Cardiac muscle cell (in vitro differentiated cells and primary cell): Measurements from ENCODE around the gene COL27A1. TPM values are rescaled to one million over a fixed set of nuclear protein-coding genes. Genes with fewer than 3 reads are reported as not detected.
A peak's percentile ranks its signal among the peaks of the same experiment; 100 is the strongest.

Experiments used
- DNase-seq, 2 donors: peaks; one replicate each; pipeline versions ENCODE4 v3.0.0 to v3.0.0-alpha.2; 2010 to 2017; ENCODE audit warnings: low read depth in 1 of 2, low spot score in 1 of 2
- H3K27ac ChIP-seq: fragments of 200-600 bp; sonication (generic); 2 replicates; pipeline ENCODE4 v1.5.1; 2016
- H3K27me3 ChIP-seq: fragments of 200-600 bp; sonication (generic); 2 replicates; pipeline ENCODE4 v1.6.0; 2016; ENCODE audit warnings: control low read depth
- H3K36me3 ChIP-seq: fragments of 200-600 bp; sonication (generic); 2 replicates; pipeline ENCODE4 v1.5.1; 2016; ENCODE audit warnings: control low read depth
- H3K4me1 ChIP-seq: fragments of 200-600 bp; sonication (generic); 2 replicates; pipeline ENCODE4 v1.8.1; 2017; ENCODE audit warnings: low read depth, mild to moderate bottlenecking, mixed run types
- H3K4me3 ChIP-seq: fragments of 200-600 bp; sonication (generic); 2 replicates; pipeline ENCODE4 v1.5.1; 2016; ENCODE audit warnings: mild to moderate bottlenecking
- H3K9me3 ChIP-seq: fragments of 200-600 bp; sonication (generic); 2 replicates; pipeline ENCODE4 v1.5.1; 2017; ENCODE audit warnings: low read depth, mild to moderate bottlenecking, control low read depth
- CTCF ChIP-seq: IDR thresholded peaks from 2 replicates; pipeline ENCODE4 v1.5.1; 2012; ENCODE audit warnings: low read depth, mild to moderate bottlenecking, low read length
- polyA plus RNA-seq: library from polyadenylated mRNA; unstranded; fragments of >200 nt; fragmentation: Nextera tagmentation; extraction: Ambion mirVana; gene quantifications from 2 replicates; pipeline ENCODE4 v1.2.1, GENCODE V29; 2016
- total RNA-seq: library from RNA; depleted of rRNA; stranded (reverse); fragments of >200 nt; gene quantifications from 2 replicates; pipeline ENCODE4 v1.2.3, GENCODE V29; 2016

Gene COL27A1
- total and polyA plus RNA-seq, 2 experiments from 2014 or later, result 12.2 to 19.2 TPM

DNA sequence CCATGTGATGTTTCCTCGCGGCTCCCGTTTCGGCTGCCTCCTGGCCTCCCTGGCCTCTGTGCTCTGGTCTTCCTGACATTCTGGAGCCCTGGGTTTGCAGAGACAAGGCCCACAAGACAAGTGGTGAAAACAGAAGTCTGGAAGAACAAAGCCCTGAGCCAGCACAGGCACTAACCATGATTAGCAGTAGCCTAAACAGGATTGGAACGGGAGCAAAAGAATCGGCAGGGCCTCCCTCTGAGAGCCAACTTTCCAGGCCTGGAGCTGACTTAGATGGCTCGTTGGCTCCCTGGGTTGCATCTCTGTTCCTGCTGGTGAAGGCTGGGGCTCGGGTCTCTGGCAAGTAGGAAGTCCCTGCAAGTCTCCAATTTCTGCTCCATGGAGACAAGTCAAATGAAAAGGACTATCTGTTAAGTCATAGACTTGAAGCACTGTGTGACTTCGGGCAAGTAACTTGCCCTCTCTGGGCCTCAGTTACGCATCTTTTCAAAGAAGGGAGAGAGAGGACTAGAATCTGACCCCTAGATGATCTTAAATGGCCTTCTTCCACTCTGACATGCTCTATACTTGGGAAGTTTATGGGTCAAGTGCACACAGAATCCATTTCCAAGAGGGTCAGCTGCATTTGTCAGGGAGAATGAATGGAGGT, 3.3 kb downstream of the COL27A1 start:
- Histone ChIP-seq H3K27me3 (peaks cover 10% of the 10 kb centered on the region), H3K27ac (peak overlapping the region; percentile 14), H3K36me3 (no peaks in the 10 kb centered on the region), H3K4me3 (no peak overlapping the region), H3K4me1 (peaks cover 17% of the 10 kb centered on the region), H3K9me3 (no peaks in the 10 kb centered on the region)
- DNase-seq, result no peak
- TF ChIP-seq CTCF, result no peak

- peaks cover 5% of the 10 kb centered on the region for H3K27me3 ChIP-seq
- no peaks in the 10 kb centered on the region for H3K36me3 ChIP-seq
- peaks cover 21% of the 10 kb centered on the region for H3K4me1 ChIP-seq
- no peak for TF ChIP-seq CTCF
- no peaks in the 10 kb centered on the region for H3K9me3 ChIP-seq
- DNase-seq, result no peak
- no peak overlapping the region for H3K27ac ChIP-seq
- H3K4me3 ChIP-seq, result no peak overlapping the region
Measured at GRCh38 chr9:114159691-114160090, 4.4 kb downstream of the COL27A1 start.

DNA sequence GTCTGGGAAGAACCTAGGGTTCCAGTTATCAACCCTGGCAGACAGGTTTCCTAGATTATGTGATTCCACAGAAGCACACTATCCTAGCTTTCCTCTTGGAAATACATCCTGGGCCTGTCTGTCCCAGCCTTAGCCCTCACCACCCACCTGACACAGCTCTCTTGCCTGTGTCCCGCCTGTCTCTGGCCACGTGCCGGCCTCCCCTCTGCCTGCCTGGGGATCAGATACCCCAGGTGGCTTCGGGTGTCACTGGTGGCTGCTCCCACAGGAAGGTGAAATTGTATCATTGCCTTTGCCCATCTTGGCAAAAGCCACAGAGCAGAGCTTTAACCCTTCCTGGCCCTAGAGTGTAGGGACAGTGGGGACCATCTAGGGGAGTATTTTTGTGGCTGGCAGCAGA, 6.2 kb downstream of the COL27A1 start:
- no peaks in the 10 kb centered on the region for H3K27me3 ChIP-seq
- DNase-seq, result no peak
- no peak overlapping the region for H3K27ac ChIP-seq
- no peaks in the 10 kb centered on the region for H3K36me3 ChIP-seq
- no peaks in the 10 kb centered on the region for H3K9me3 ChIP-seq
- no peak overlapping the region for H3K4me3 ChIP-seq
- no peak for TF ChIP-seq CTCF
- H3K4me1 ChIP-seq, result peaks cover 21% of the 10 kb centered on the region

- H3K4me1 ChIP-seq, result peaks cover 21% of the 10 kb centered on the region
- DNase-seq, result peak; percentile 71 to 81
Measured at GRCh38 chr9:114163517-114163951, 8.2 kb downstream of the COL27A1 start.

GRCh38 chr9:114164191-114164794, 9.0 kb downstream of the COL27A1 start:
- DNase-seq, result no peak
- H3K4me3 ChIP-seq, result no peak overlapping the region
- H3K27me3 ChIP-seq, result no peaks in the 10 kb centered on the region
- no peak overlapping the region for H3K27ac ChIP-seq
- no peaks in the 10 kb centered on the region for H3K36me3 ChIP-seq
- H3K4me1 ChIP-seq, result peaks cover 16% of the 10 kb centered on the region
- no peaks in the 10 kb centered on the region for H3K9me3 ChIP-seq
- TF ChIP-seq CTCF, result no peak

More at GRCh38 chr9:114163517-114163951, 8.2 kb downstream of the COL27A1 start:
- H3K36me3 ChIP-seq, result no peaks in the 10 kb centered on the region
- TF ChIP-seq CTCF, result no peak
- H3K9me3 ChIP-seq, result no peaks in the 10 kb centered on the region
- no peak overlapping the region for H3K27ac ChIP-seq
- H3K27me3 ChIP-seq, result no peaks in the 10 kb centered on the region
- H3K4me3 ChIP-seq, result no peak overlapping the region
